A204.1 (cell line): ENCODE measurements around the gene ING2.
"Not testable (repeated sequence)": the region's sequence is repeated elsewhere in the genome, so short reads cannot be mapped to it uniquely, and the experiment has no call there.

Experiments
- FAIRE-seq: peaks from 2 replicates; lab custom pipeline; 2012; peaks lifted over from hg19 to GRCh38; lab: Jason Lieb, UNC

ING2 gene

GRCh38 chr4:183504930-183505610 lies at the start of gene ING2:
Gene ING2, plus strand, starts transcription at chr4:183505058. Its CDS starts 138 bp downstream, at chr4:183505196.
- FAIRE-seq, result no peak

- FAIRE-seq, result no peak
These were observed 49.2 kb upstream of the ING2 start for GRCh38 chr4:183455431-183456195.

- no peak for FAIRE-seq
These were observed 46.9 kb upstream of the ING2 start for GRCh38 chr4:183458005-183458404.

GRCh38 chr4:183463903-183464619 lies 40.8 kb upstream of the ING2 start:
- not testable (repeated sequence) for FAIRE-seq

GRCh38 chr4:183465879-183466278 lies 39.0 kb upstream of the ING2 start:
- not testable (repeated sequence) for FAIRE-seq

GRCh38 chr4:183467246-183467645 lies 37.6 kb upstream of the ING2 start:
- FAIRE-seq, result no peak

GRCh38 chr4:183468210-183469095 lies 36.4 kb upstream of the ING2 start:
- no peak for FAIRE-seq

GRCh38 chr4:183469285-183469684 lies 35.6 kb upstream of the ING2 start:
- FAIRE-seq, result no peak

- no peak for FAIRE-seq
These were observed 34.9 kb upstream of the ING2 start for GRCh38 chr4:183469936-183470335.

GRCh38 chr4:183470821-183471220 lies 34.0 kb upstream of the ING2 start:
- no peak for FAIRE-seq

- peak; percentile 93 for FAIRE-seq
These were observed 32.7 kb upstream of the ING2 start for GRCh38 chr4:183471946-183472708.

- FAIRE-seq, result no peak
These were observed 26.7 kb upstream of the ING2 start for GRCh38 chr4:183478123-183478522.

GRCh38 chr4:183478926-183479325 lies 25.9 kb upstream of the ING2 start:
- FAIRE-seq, result no peak

GRCh38 chr4:183482515-183483095 lies 22.3 kb upstream of the ING2 start:
- FAIRE-seq, result not testable (repeated sequence)

GRCh38 chr4:183483997-183484396 lies 20.9 kb upstream of the ING2 start:
- no peak for FAIRE-seq

- no peak for FAIRE-seq
These were observed 19.3 kb upstream of the ING2 start for GRCh38 chr4:183485411-183486160.

- FAIRE-seq, result no peak
These were observed 12.1 kb upstream of the ING2 start for GRCh38 chr4:183492791-183493222.

- no peak for FAIRE-seq
These were observed 11.6 kb upstream of the ING2 start for GRCh38 chr4:183493246-183493645.

GRCh38 chr4:183495184-183495583 lies 9.7 kb upstream of the ING2 start:
- no peak for FAIRE-seq

GRCh38 chr4:183499389-183499788 lies 5.5 kb upstream of the ING2 start:
- FAIRE-seq, result no peak
